Right ventricle myocardium inferior (tissue), 1 donor: ENCODE measurements around the gene FBXO2. TPM values are rescaled to one million over a fixed set of nuclear protein-coding genes. Genes with fewer than 3 reads are reported as not detected.

Experiments used
- ATAC-seq: fragments of 200-7000 bp; cut with Tn5 transposase; one replicate; pipeline ENCODE4 v1.9.1; 2020; ENCODE audit warnings: mild to moderate bottlenecking, moderate library complexity
- DNase-seq: peaks from one replicate; pipeline ENCODE4 v3.0.0; 2021; ENCODE audit errors: missing footprints
- intact Hi-C: fragments of 100-400 bp; cut with DNase I; formaldehyde crosslinking; loops from one replicate; pipeline ENCODE4 v1.11.0; 2022
- total RNA-seq: library from RNA; stranded (reverse); fragmentation: NEBNext Ultra II Directional; extraction: Animal tissue kit (Norgen Biotek cat#: 25700); gene quantifications from one replicate; pipeline ENCODE4 v1.2.1, GENCODE V29; 2021
- donor health status: DM: no; HTN: yes; CAD: no; lungs with severe emphysema.

FBXO2 gene
- total RNA-seq, 1 donor from 2014 or later: 4.2 TPM

GRCh38 chr1:11659748-11660147, 5.5 kb upstream of the FBXO2 start:
- DNase-seq (no peak), ATAC-seq (no peak)
- intact Hi-C loops: no loop called here

GRCh38 chr1:11658542-11658941, 4.3 kb upstream of the FBXO2 start:
- DNase-seq (no peak), ATAC-seq (no peak)
- intact Hi-C loops: no loop called here

DNA sequence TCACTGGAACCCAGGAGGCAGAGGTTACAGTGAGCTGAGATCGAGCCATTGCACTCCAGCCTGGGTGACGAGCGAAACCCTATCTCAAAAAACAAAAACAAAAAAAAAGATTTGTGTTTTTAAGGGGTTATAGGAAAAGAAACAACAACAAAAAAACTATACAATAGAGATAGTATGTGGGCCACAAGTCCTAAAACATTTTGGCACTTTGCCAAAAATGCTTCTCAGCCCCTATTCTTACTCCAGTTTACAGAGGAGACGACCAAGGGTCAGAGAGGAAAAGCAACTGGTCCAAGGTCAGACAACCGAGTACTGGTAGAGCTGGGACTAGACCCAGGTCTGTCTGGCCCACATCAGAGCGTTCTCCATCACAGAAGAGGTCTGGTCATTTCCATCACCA, 3.4 kb upstream of the FBXO2 start:
- intact Hi-C loops: no loop called here
- DNase-seq (no peak), ATAC-seq (no peak)

DNA sequence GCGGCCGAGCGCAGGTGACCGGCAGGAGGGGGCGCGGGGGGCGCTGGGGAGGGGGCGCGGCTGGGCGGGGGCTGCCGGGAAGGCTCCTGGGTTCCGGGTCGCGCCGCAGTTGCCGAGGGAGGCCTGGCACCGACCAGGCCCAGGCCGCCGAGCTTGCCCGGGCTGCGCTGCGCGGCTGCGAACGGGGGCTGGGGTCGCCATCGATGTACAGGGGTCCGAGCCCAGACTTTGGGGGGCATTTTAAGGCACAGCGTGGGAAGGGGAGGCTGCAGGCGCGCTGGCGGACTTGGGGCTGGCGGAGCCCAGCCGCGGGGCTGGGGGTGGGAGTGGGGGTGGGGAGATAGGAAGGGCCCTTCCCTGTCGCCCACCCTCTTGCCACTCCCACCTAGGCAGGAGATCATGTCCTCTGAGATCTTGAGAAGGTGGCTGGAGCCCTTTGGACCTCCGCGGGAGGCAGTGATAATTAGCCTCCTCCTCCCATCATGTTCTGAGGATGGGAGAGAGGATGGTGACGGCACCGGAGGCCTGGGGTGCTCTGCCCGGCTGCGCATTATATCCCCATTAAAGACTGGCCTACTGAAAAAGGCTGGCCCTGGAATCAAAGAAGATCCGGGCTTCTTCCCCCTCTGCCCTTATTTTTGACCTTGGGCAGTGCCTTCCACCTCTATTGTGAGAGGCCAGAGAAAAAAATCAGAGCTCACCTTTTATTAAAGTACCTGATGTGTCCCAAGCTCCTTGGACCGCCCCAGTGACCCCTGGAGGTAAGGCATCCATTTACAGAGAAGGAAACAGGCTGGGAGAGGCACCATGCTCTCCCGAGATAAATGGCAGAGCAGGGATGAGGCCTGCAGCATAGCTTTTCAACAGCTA, 945 bp upstream of the FBXO2 start:
- ATAC-seq (no peak), DNase-seq (no peak)
- intact Hi-C loops: no loop called here

- intact Hi-C loops: no loop called here
- ATAC-seq (no peak), DNase-seq (no peak)
These were observed 430 bp downstream of the FBXO2 start for GRCh38 chr1:11653861-11654136.

GRCh38 chr1:11653101-11653860, 948 bp downstream of the FBXO2 start:
- no peak for ATAC-seq
- intact Hi-C loops: no loop called here
- DNase-seq: no peak

- ATAC-seq (no peak), DNase-seq (no peak)
- intact Hi-C loops: no loop called here
These were observed 1.9 kb downstream of the FBXO2 start for GRCh38 chr1:11652203-11652780.

GRCh38 chr1:11651017-11651416, 3.2 kb downstream of the FBXO2 start:
- DNase-seq (no peak), ATAC-seq (no peak)
- intact Hi-C loops: no loop called here

DNA sequence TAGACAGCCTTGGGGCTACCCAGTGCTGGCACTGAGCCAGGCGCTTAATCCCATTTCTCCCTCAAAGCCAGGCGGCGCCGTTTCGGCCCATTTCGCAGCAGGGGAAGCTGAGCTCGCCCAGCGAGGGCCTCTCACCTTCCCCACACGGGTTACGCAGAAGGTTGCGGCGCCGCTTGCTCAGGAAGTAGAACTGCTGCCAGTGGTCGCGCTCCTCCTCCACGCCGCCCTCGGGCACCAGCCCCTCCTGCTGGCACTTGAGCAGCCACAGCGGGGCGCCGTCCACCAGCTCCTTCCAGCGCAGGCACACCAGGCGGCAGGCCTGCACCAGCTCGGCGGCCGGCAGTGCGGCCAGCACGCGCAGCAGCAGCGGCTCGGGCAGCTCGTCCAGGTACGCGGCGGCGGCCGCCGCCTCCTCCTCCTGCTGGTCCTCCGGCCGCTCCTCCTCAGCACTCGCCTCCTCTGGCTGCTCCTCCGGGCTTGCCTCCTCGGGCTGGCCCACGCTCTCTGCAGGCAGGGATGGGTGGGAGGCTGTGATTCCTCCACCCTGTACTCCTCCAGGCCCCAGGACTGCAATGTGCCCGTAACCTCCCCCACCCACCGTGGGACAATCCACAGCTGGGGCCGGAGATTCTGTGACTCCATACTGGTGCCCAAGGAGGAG, 3.8 kb downstream of the FBXO2 start:
- peak; percentile 73 for ATAC-seq
- intact Hi-C loops: loop anchor here (1.0 kb wide), 1 partner anchor 69 kb away; no protein-coding TSS in a partner anchor
- peak; percentile 88 for DNase-seq

DNA sequence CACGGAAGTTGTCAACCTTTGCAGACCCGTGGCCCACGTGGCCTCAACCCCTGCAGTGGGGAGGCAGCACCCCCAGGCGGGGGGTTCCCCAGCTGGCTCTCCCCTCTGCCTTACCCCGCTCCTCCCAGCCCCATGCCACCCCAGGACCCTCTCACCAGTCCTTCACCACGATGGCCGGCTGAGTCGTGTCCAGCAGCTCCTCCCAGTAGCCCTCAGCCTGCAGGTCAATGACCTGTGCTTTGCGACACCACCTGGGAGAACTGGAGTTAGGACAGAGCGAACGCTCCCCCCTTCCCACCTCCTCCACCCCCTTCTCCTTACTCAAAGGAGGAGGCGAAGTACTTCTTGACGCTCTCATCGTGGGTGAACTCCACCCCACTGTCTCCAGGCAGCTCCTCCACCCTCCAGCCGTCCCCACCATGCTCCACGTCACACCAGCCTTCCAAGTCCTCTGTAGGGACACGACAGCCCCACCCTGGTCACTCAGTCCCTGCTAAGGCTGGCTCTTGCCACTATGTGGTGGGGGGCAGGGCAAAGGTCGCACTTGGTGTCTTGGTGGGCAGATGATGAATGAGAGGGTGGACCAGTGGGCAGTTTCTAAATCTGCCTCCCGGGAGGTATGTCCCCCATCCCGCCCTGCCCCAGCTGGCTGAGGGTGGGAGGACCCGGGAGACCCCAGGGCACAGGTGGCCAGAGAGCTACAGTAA, 4.5 kb downstream of the FBXO2 start:
- ATAC-seq (peak; percentile 1), DNase-seq (no peak)
- intact Hi-C loops: loop anchor here (1.0 kb wide), 1 partner anchor 70 kb away; no protein-coding TSS in a partner anchor

- intact Hi-C loops: no loop called here
- no peak for DNase-seq
- no peak for ATAC-seq
These were observed 5.0 kb downstream of the FBXO2 start for GRCh38 chr1:11649237-11649623.

GRCh38 chr1:11648732-11649158, 5.5 kb downstream of the FBXO2 start:
- intact Hi-C loops: no loop called here
- ATAC-seq (peak; percentile 17), DNase-seq (no peak)

DNA sequence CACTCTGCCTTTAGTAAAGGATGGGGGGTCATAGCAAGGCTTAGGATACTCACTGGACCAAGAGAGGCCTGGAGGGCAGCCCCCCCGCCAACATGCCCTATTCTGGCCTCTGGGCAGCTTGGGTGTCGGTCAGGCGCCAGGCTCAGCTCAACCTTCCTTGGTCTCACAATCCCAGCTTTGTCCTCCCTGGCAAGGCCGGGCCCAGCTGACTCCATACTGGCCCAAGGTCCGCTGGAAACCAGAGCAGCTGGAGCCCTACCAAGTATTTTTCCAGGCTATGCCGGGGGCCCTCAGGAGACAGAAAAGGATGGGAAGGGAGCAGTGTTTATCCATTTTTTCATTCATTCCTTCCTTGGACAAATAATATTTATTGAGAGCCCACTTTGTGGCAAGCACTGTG, 6.2 kb downstream of the FBXO2 start:
- ATAC-seq: no peak
- DNase-seq: no peak
- intact Hi-C loops: no loop called here

- DNase-seq (no peak), ATAC-seq (no peak)
- intact Hi-C loops: no loop called here
These were observed 6.9 kb downstream of the FBXO2 start for GRCh38 chr1:11647333-11647732.

DNA sequence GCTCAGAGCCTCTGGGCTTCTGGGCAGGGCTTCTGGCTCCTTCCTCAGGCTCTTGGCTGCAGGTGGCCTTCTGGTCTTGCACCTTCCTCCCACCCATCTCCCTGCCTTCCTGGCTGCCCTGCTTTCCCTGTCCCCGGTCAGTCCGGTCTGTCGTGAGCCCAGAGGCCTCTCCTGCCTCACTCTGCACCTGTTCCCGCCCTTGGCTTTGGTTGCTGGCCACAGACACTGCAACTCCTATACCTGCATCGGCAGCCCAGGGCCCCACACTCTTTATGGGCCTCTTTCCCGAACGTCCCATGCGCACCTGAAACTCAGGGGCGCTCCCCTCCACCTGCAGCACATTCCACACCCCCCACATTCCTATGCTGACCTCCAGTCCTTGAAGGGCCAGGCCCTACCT, 7.9 kb downstream of the FBXO2 start:
- DNase-seq (no peak), ATAC-seq (no peak)

DNA sequence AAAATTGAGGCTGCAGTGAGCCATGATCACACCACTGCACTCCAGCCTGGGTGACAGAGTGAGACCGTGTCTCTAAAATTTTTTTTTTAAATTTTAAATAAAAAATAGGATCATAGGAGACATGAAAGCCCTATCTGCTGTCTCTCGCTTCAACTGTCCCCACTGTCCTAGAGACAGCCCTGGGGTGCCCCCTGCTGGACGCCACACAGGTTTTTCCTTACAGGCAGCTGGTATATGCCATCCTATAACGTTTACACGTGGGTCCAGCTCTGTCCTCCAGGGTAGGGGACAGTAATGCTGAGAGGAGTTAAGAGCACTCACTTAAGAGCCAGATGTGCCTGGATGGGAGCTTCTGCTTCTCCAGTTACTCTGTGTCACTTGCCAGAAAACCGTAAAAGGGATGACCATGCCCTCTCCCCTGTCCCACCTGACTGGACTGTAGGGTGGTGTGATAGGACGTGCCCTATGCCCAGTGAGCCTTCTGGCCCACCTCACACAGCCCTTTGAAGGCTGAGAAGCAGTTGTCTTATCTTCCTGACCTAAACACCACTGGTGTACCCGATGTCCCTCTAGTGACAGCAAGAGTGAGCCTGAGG, 8.5 kb downstream of the FBXO2 start:
- ATAC-seq (peak; percentile 36), DNase-seq (peak; percentile 87)
- intact Hi-C loops: no loop called here

More for the DNA sequence above, 7.9 kb downstream of the FBXO2 start:
- intact Hi-C loops: no loop called here

DNA sequence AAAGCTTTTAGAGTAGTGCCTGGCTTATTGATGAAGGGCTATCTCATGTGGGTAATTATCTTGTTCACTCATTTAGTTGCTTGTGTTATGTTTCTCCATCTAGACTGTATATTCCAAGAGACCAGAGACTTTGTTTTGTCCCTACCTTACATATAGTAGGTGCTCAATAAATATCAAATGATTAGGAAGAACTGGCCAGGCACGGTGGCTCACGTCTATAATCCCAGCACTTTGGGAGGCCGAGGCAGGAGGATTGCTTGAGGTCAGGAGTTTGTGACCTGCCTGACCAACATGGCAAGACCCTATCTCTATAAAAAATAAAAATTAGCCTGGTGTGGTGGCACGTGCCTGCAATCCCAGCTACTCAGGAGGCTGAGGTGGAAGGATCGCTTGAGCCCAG, 9.0 kb downstream of the FBXO2 start:
- intact Hi-C loops: no loop called here
- DNase-seq (no peak), ATAC-seq (no peak)

DNA sequence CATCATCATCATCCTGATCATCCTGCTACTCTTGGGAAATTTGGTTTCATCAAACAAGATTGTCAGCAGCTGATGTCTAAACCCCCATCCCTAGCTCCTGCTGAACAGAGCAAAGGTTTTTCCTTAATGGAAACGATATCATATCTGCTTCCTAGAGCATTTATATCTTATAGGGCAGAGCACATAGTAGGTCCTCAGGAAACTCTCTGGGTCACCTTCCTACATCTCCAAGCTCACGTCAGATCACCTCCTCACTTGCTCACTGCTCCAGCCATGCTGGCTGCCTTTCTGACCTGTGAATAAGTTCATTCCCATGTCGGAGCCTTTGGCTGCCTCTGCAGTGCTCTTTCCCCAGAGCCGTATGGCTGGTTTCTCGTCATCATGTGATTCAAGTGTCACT, 10.4 kb downstream of the FBXO2 start:
- intact Hi-C loops: loop anchor here (2.0 kb wide), 3 partner anchors 165 to 403 kb away; partner anchors contain the start of gene DISP3
- ATAC-seq (no peak), DNase-seq (no peak)
